Kidney glomerular epithelial cell (primary cell): ENCODE data around the gene KIF1B.
A peak's percentile ranks its signal among the peaks of the same experiment; 100 is the strongest.
"Not testable (repeated sequence)": the region's sequence is repeated elsewhere in the genome, so short reads cannot be mapped to it uniquely, and the experiment has no call there.

Experiments
- DNase-seq: peaks from one replicate; lab custom pipeline; 2025; lab: John Stamatoyannopoulos, UW

Gene KIF1B

DNA sequence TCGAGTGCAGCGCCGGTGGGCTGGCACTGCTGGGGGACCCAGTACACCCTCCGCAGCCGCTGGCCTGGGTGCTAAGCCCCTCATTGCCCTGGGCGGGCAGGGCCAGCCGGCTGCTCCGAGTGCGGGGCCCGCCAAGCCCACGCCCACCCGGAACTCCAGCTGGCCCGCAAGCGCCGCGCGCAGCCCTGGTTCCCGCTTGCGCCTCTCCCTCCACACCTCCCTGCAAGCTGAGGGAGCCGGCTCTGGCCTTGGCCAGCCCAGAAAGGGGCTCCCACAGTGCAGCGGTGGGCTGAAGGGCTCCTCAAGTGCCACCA lies 216.1 kb downstream of the KIF1B start:
- DNase-seq = not testable (repeated sequence)

DNA sequence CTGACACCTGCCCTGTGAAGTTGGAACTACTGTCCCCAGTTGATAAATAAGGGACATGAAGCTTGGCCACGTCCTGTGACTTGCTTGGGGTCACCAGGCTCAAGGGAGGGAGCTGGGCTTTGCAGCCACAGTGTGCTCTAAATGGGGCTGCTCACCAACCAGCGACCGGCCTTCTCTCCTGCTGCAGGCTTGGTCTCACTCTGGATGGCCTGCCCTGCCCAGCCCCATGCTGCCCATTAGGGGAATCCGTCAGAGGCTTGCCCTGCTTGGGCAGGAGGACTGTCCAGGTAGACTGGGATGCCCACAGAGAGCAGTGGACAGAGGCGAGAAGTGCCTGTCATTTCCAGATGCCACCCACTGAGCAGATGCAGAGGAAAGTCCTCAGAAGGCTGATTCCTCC lies 218.6 kb downstream of the KIF1B start:
- no peak for DNase-seq

DNA sequence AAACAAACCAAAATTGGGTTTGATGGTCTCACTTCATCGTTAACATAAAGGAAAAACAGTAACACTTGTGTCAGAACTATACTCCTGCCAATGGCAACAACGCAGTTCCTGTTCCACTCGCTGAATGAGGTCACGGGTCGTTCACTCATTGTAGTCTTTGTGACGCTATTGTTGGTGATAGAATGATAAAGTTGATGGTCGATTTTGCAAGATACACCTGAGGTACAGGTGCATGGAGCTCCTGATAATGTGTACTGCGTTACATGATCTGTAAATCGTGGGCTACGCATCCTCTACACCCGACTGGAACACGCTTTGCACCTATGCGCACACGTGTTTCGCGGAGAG lies 219.5 kb downstream of the KIF1B start:
- DNase-seq = no peak

DNA sequence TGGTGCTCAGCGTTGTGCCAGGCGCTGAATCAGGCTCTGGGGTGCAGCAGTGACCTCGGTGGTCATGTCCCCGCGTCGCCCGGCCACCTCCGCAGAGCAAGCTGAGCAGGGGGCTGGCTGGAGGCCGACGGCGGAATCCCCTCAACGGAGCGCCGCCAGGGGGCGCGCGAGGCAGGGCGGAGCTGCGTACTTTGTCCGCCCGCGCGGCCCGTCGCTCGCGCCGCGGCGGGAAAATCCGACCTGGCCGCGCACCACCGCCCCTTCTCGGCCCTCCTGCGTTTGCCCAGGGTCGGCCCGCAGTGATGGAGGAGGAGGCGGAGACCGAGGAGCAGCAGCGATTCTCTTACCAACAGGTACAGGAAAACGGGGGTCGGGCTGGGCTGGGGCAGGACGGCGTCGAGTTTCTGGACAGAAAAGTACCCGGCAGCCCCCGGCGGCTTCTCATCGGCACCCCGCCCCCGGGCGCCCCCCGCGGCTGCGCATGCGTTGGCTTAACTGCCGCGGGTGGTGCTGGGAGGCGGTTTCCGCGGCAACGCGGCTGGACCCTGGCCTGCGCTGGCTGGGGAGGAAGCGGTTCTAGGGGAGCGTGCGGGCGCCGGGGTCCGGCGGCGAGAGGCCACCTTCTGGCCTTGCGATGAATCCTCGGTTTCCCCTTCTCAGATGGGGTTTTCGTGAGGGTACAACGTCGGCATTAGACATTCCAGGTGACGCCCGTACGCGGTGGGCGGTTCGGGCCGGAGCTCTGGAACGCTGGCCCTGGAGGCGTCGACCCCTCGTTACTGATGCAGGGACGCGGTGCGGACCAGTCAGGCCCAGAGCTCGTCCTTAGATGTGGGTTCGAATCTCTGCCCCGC lies 220.1 kb downstream of the KIF1B start, which contains the start of gene CENPS:
TSS of gene CENPS (plus strand) at position 218 of the 854 bp plus-strand sequence. CDS start at position 303, 85 bp downstream.
- DNase-seq = peak; percentile 79
